Fibroblast of upper back skin (primary cell): Measurements from ENCODE around the gene AMPH.

Source experiments
- DNase-seq: peaks from one replicate; pipeline ENCODE4 v3.0.0-alpha.2; 2013

AMPH gene

DNA sequence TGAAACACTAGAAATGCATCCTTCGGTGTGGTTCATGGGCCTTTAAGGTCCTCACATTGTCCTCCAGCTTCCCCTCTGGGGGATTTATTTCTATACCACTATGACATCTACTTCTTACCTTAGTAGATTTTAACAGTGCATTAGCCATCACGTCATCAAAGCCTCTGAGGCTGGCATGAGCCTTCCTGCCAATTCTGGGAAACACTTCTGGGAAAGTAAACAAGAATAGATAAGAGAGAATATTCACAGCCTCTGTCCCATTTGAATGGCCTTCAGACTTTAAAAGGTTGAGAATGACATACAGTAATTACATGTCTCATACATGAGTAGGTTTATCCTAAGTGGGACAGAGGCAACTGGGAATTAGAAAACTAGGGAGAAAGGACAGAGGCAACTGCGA lies 89.7 kb downstream of the AMPH start:
- DNase-seq, result no peak

DNA sequence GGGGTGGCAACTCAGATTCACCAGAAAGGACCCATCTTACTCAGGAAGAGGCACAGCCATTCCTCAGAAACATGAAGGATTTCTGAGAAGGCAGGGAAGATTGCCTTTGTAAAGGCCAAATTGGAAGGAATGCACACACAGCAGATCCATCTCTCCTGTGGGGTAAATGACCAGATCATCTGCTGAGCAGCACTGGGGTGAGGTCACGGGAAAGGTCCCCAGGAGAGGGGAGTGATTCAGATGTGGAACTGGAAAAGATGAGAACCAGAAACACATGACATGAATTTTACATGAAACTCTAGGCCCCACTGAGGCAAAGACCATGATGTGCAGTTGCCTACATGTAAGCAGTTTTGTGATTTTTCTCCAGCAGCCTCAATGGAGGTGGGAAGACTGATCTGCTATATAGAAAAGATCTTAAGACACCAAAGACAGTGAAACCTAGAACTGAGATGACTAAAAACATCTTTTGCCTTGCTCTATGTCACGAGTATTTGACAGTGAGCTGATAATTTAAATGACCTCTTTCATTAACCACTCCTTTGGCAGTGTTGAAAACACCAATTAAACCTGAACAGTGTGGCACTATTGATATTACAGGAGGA lies 91.6 kb downstream of the AMPH start:
- DNase-seq, result no peak

DNA sequence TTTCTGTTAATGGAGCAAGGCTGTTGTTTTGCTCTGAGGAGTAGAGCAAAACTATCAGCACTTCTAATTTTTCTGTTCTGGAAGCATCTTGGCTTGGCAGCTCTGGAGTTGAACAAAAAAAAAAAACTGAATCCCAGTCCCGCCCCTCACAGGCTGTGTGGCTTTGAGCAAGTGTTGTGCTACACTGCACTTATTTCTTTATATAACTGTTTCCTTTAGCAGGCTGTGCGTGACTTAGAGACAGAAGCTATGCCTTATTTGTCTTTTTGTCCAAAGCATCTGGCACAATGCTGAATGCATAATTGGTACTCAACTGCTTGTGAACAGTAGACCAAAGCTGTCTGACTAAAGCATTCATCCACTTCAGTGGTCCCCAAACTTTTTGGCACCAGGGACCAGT lies 96.1 kb downstream of the AMPH start:
- no peak for DNase-seq

DNA sequence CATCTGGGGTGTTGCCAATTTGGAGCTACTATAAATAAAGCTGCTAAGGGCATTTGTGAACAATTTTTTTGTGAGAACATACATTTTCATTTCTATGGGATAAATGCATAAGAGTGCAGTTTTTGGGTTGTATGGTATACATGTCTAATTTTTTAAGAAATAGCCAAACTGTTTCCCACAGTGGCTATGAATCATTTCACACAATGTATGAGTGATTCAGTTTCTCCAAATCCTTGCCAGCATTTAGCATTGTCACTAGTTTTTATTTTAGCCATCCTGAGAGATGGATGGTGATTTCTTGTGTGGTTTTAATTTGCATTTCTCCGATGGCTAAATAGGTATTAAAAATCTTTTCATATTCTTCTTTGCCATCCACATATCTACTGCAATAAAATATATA lies 105.3 kb downstream of the AMPH start:
- peak; percentile 41 for DNase-seq

DNA sequence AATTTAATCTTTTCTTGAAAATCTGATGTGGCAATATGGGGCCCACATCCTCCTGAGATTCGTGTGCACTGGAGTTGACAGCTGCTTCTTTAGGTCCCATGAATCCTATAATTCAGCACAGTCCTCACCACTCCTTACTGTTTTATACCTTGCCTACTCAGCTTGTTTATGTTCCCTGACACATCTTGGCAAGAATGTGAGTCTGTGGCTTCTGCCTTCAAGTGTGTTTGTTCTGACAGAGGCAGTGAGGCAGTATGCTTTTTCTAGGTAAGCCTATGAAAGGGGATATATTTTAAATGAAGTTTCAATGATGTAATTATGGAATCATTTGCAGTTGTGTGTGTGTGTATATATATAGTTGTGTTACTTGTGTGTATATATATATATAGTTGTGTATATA lies 106.4 kb downstream of the AMPH start:
- DNase-seq, result peak; percentile 51

DNA sequence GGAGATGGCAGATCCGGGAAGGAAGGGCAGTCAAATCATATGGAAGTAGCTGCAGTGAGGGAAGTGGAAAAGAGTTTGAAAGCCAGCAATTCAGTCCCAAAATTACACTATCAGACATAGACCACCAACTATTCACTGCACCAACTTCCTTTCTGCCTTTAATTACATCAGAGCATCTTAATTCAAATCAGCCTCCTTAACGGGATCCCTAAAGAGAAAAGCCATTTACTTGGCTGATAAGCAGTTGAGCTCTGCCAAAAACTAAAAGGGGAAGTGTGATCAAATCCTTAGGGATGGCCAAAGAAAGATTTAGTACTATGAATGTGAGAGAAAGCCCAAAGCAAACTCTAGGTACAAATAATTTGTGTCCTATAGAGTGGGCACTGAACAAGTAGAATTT lies 110.4 kb downstream of the AMPH start:
- no peak for DNase-seq

DNA sequence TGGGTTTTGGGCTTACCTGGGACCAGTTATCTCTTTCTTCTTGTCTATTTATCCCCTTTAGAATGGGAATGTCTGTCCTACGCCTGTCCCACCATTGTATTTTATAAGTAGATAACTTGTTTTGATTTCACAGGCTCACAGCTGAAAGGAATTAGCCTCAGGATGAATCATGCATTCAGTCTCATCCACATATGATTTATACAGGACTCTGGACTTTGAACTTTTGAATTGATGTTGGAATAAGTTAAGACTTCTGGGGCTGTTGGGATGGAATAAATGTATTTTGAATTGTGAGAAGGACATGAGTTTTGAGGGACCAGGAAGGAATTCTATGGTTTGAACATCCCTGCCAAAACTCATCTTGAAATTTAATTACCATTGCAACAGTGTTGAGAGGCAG lies 112.6 kb downstream of the AMPH start:
- peak; percentile 81 for DNase-seq

DNA sequence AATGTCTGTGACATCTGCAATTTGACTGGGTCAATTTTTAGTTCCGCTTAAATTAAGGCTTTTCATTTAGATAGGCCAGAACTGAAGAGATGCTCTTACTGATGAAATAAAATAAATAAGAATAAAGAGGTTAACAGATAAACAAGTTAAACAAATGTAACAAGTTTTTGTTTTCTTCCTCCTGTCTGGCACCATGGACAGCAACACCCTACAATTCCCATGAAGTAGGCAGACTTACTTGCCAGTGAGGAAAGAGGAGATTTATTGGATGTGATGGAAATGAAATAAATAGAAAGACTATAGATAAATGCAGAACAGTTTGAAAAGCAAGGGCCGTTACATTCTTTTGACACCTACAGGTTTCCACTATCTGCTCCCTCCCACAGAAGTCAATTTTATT lies 118.5 kb downstream of the AMPH start:
- peak; percentile 19 for DNase-seq

DNA sequence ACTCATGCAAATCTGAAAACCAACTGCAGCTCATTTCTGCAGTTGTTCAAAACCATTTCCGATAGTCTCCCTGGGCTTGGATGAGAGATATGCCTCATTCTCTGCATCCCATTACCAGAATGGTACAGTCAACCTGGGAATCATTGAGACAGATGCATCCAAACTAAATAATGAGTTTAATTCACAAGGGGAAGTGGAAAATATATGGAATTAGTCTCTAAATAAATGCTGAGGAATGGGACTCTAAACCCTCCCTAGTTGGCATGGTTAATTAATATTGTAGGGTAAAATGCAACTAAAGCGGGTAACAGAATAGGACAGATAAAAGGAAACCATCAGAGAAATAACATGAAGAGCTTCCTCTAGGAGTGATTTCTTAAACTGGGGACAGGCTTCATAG lies 118.9 kb downstream of the AMPH start:
- no peak for DNase-seq

DNA sequence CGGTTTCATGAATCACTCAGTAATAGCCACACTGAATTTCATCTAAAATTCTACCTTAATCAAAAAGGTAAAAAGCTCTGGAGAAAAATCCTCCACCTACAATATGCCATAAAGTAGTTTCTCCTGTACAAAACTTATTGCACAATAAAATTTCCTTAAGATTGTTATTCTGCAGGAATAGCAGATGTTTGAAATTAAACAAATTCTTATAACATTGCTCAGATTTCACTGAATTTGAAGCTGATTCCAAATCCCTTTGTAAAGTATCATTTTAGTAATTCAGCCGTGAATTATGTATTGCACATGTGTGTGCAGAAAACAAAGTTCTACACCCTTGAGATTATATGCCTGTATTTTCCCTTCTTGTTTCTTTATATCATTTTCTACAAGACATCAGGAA lies 123.8 kb downstream of the AMPH start:
- DNase-seq, result peak; percentile 66

DNA sequence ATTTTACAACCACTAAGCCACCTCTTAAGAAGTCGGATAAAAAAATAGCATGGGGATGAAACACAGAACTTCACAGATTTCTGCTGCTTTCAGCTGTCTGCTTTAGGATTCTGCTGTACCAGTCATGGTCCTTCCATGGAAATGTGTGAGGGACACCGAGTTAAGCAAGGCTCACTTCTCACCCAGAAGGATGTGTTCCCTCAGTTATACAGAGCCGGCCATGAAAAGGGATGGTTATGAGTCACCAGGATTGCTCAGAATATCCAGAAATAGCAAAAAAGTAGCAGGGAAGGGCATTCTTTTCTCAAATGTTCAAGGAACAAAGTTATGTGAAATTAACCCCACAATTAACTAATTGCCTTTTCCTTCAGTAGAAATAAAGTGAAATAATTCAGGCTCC lies 124.4 kb downstream of the AMPH start:
- DNase-seq, result peak; percentile 76

DNA sequence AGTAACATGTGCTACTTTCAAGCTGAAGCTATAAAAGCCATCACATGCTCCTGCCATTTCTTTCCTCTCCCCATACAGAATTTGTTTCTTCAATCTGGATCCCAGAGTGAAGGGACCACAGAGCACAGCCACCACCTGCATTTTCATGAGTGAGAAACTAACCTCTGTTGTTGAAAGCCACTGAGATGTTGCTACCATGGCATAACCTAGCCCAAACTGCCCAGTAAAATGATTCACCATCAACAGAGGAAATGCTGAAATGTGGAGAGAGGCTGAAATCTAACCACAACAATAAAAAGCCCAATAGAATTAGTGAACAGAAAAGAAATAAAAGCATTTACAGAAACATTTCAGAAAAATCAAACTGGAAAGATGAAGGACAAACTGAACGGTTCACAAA lies 125.2 kb downstream of the AMPH start:
- peak; percentile 41 for DNase-seq

DNA sequence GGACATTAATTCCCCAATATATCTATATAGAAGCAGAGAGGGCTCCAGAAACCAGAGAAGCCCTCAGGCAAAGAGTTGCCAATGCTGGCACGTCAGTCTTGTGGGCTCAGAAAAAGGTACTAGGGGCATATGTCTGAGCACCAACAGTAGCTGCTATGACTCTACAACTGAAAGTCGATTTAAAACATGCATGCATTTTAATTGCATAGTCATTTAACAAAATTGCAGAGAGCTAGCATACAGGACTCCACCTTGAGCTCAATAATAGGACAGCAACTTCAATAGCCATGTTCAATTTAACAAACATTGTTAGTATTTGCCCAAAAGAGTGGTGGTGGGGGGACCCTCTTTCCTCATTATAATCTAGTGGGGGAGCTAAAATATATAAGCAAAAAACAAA lies 126.5 kb downstream of the AMPH start:
- no peak for DNase-seq

DNA sequence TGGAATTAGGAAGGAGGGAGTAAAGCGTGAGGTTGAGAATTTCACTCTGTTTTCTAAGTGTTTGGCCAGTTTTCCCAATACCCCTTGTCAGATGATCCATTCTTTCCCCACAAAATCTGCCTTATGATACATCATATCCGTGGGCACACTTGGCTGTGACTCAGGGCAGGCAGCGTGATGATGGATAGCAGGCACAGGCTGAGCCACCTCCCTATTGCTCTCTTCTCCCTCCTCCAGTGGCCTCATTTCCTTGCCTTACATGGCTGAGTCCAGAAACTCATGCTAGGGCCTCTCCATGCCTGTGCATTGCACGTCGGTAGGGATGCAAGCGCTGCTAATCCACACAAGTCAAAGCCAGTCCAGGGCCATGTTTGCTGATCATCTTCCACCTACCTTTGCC lies 128.3 kb downstream of the AMPH start:
- no peak for DNase-seq

DNA sequence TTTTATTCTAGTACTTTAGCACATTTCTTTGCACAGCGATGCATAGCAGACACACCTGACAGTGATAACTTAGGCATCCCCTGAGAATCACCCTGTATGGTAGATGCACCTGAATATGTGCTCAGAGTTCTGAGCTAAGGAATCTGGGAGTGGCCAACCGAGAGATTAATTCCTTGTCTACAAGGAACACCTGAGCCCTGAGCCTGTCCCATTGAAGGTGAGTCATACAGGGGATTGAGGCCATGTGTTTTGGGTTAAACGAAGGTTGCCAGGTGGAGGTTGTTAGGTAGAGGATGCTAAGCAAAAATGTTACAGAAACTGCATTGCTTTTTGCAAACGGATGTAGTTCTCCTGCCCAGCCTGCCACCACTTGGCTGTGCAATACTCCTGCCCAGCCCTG lies 128.9 kb downstream of the AMPH start:
- no peak for DNase-seq

DNA sequence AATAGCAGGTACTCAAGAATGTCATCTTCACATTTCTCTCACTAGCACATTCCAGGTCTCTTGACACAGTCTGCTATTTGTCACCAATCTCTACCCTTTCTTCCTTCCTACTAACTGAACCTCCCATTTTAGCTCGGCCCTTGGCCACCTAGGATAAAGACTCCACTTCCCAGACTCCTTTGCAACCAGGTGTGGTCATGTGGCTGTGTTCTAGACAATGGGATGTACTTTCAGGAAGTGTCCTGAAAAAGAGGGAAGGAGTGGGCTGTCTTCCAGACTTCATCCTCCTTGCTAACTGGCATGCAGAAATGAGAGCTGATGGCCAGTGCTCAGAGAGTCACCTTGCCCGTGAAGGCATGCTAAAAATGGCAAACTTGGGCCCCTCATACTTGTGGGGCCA lies 139.2 kb downstream of the AMPH start:
- no peak for DNase-seq

DNA sequence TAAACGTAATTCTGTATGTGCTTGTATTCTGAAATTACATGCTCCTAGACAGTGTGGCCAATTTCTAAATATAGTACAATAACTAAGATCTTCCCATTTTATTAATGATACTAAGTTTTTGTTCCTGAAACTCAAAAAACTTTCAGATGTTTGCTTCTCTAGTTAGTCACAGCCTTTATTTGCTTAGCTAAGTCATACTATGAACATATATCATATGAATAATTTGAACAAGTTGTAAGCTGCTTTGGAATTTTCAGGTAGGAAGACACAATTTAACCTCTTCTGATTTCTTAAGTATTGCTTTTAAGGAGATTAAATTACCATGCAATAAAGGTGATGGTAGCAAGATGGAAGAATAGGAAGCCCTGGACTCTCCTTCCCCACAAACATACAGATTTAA lies 148.7 kb downstream of the AMPH start:
- DNase-seq, result no peak

DNA sequence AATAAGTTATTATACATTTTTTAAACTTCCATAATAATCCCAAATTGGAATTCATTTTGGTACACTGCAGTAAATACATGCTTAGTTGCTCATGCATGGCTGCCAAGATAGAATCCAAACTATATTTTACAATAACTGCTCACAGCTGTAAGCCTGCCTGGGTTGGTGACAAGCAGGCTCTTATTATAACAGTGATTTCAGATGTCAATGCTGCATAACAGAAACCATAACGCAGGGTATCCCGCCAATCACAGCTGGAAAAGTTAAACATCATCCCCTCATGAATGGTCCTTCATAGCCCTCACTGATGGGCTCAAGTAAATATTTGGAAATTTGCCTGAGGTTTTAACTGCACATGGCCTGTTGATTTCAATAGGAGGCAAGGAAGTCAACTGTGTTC lies 149.8 kb downstream of the AMPH start:
- DNase-seq, result no peak

DNA sequence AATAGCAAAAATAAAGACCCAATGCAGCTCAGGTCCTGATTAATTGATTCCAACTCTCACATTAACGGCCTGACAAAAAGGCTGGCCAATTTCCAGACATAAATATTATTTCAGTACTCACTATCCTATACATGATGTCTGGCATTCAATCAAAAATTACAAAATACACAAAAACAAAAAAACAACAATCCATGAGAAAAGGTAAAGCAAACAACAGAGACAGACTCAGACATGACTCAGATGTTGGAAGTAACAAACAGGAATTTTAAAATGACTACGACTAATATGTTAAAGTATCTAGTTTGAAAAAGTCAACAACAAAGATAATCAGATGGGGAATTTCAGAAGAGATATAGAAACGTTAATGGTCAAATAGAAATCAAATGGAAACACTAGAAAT lies 152.8 kb downstream of the AMPH start:
- DNase-seq, result no peak

DNA sequence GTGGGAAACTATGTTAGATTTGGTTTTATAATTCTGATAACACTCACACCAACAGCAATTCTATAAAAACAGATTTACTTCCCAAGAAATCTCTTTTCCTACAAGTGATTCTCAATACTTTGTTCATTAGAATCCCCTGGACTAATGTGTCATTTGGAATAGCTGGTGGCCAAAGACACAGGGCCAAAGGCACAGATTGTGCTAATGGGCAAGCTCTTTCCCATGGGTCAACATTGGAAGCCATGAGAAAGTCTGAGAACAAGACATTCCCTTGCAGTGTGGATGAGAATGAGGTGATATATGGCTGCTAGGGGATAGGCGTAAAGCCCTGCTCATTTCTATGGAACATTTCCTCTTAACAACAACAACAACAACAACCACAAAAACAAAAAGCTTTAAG lies 153.8 kb downstream of the AMPH start:
- DNase-seq, result no peak

DNA sequence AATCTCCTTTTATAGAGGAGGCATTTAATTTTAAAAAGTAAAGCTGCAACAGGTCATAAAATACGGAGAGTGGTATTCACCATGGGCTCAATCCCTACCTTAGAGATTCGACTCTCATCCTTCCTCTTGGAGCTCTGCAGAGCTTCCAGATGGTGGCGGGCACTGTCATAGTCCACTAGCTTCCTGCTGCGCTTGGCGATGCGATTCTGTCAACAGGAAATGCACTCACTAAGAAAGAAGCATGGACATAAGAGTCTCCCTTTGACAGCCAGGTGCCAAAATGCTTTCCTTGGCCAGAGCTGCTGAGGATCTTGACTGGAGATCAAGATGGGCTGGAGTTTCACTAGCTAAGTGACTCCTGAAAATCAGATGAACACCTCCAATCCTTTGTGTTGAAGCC lies 154.4 kb downstream of the AMPH start:
- DNase-seq, result no peak

DNA sequence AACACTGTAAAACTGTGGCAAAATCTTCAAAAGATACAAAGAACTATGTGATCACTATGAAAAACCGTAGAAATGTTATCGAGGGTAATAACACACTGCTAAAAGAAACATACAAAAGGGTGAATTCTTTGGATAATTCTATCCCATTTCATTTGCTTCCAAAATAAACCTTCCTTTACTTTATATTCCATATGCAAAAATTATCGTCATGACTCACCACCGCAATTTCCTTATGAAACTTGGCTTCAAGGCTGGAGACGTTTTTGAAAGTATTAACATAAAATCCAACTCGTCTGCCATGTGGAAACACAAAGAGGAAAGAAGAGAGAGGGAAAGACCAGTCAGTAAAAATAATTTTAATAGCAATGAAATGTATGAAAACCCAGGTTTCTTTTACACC lies 165.2 kb downstream of the AMPH start:
- peak; percentile 61 for DNase-seq

DNA sequence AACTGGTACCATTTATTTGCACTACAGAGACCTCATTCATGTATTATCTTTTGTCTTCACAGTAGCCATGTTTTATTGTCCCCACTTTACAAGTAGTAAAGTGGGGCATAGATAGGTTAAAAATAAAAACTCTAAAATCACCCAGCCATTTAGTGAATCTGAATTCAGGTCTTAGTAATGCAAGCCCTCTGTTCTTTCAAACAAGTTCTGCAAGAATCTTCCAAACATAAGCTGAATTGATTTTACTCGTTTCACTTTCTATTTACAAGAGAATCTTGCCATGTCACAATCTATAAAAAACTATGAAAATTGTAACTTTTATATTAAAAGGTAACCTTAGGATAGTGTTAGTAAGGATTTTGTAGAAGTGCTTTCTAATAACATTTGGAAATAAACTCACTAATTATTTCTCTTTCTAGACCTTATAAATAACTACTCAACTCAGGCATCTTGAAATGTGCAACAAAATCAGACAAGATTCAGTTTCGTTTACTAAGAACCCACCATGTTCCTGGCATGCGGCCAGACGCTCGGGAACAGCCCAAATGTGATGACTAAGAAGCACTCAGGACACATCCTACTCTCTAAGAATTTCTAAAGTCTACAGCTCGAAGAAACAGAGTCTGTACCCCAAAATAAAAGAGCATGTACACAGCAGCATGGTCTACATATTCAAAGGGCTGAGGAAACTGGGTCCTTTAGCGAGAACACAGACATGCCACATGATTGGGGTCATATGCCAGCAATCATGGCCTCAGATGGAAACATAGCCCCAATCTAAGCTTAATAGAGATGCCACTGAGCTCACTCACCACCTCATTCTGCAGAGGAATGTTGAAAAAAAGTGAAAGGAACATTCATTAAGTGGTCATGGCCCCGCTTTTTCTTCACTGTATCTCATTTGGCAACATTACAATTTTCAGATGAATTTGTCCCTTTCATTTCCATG lies 167.6 kb downstream of the AMPH start:
- peak; percentile 74 for DNase-seq

DNA sequence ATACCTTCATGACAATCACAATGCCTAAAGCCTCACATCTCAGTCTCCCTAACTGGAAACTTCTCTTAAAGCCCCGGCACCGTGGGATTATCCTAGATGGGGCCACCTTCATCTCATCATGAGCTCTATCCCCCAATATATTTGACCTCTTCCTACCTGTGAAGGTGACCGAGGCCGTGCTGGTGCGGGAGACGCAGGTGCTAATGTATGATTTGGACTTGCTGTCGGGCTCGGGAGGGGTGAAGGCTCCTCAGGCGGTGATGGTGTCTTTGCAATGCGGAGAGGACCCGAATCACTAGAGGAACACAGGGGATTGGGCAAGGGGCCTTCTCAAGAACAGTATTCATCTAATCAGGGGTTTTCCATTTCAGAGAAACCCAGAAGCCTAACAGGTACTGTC lies 168.4 kb downstream of the AMPH start:
- no peak for DNase-seq

DNA sequence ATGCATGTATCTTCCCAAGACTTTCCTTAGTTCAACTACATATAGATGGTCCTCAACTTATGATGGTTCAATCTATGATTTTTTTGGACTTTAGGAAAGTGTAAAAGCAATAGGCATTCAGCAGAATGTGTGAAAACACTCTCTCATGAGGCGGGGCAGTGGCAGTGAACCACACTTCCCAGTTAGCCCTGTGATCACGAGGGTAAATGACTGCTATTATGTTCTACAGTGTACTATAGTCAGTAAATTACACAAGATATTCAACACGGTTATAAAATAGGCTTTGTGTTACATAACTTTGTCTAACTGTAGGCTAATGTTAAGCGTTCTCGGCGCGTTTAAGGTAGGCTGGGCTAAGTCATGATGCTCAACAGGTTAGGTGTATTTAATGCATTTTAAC lies 169.3 kb downstream of the AMPH start:
- no peak for DNase-seq
